Sigmoid colon (tissue), 4 donors: ENCODE data around the gene LMF1.

ENCODE experiments used
- CTCF ChIP-seq, 4 experiments: fragments of 450-650 bp in 3 of 4; fragments of 200-600 bp in 1 of 4; IDR thresholded peaks; one replicate each; pipeline ENCODE4 v1.5.1; 2016 to 2019; ENCODE audit warnings: antibody characterized with exemption in 4 of 4, mild to moderate bottlenecking in 3 of 4, moderate library complexity in 2 of 4
- EP300 ChIP-seq, 4 donors: sonication (generic); formaldehyde crosslinking; IDR thresholded peaks; one replicate each; pipeline ENCODE4 v1.6.1; 2017; ENCODE audit warnings: antibody characterized with exemption in 4 of 4
- POLR2A ChIP-seq, 2 donors: fragments of 450-650 bp; IDR thresholded peaks; one replicate each; pipeline ENCODE4 v1.6.1; 2016; ENCODE audit warnings: antibody characterized with exemption in 2 of 2, mild to moderate bottlenecking in 2 of 2, moderate library complexity in 2 of 2
- POLR2AphosphoS5 ChIP-seq, 4 donors: sonication (generic); formaldehyde crosslinking; IDR thresholded peaks; one replicate each; pipeline ENCODE4 v1.6.1; 2017; ENCODE audit warnings: antibody characterized with exemption in 4 of 4

- TF ChIP-seq CTCF (IDR thresholded peaks at IDR 0.05): no peak
- TF ChIP-seq POLR2A (IDR thresholded peaks at IDR 0.05): no peak
- no peak for TF ChIP-seq POLR2AphosphoS5 (IDR thresholded peaks at IDR 0.05)
- TF ChIP-seq EP300 (IDR thresholded peaks at IDR 0.05): no peak
These were observed 118.2 kb downstream of the LMF1 start for GRCh38 chr16:852451-853185.
